Hepatocyte (in vitro differentiated cells): ENCODE results near the gene SPAG16.

ENCODE experiments used
- EZH2 ChIP-seq: fragments of 200-600 bp; sonication (generic); IDR thresholded peaks from 2 replicates; pipeline ENCODE4 v1.6.1; 2016; ENCODE audit warnings: antibody characterized with exemption, mild to moderate bottlenecking, borderline replicate concordance
- EZH2phosphoT487 ChIP-seq: fragments of 200-600 bp; sonication (generic); IDR thresholded peaks from one replicate; pipeline ENCODE4 v1.6.1; 2018; ENCODE audit warnings: antibody characterized with exemption, mild to moderate bottlenecking, low read depth, moderate library complexity; ENCODE audit not compliant: unreplicated experiment, severe bottlenecking
- TF ChIP-seq, protein P1 (sequence below): fragments of 200-600 bp; sonication (generic); IDR thresholded peaks from 2 replicates; pipeline ENCODE4 v1.5.1; 2016; ENCODE audit warnings: antibody characterized with exemption, mild to moderate bottlenecking; ENCODE audit not compliant: poor library complexity

DNA sequence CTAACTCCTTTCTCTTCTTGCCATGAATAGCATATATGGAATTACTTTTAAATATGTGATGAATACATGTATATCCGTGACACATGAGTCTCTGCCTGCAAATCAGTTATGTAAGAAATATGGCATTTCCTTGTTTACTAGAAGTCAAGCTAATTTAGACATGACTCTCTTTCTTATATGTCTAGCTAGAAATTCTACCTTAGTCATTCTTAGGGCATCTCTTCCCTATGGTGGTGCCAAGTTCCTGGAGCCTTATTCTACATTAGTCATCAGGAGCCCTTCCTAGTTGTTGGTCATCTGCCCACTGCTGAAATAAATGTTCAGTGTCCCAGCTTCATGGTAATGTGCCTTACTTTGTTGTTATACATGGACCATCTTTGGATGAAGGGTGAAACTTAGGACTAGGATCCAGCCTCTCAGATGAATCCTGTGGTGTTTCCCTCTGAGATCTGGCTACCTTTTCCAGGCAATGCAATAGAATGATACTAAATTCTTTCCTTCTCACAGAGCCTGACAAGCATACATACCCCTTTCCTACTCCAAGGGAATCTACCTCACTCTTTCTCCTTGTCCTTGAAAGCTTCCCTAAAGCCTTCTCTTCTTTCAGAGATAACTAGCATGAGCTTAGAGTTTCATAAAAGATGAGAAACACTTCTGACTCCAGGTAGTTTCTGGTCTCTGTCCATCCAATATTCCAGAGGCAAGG is 711.3 kb downstream of the SPAG16 start:
- TF ChIP-seq, protein P1, sequence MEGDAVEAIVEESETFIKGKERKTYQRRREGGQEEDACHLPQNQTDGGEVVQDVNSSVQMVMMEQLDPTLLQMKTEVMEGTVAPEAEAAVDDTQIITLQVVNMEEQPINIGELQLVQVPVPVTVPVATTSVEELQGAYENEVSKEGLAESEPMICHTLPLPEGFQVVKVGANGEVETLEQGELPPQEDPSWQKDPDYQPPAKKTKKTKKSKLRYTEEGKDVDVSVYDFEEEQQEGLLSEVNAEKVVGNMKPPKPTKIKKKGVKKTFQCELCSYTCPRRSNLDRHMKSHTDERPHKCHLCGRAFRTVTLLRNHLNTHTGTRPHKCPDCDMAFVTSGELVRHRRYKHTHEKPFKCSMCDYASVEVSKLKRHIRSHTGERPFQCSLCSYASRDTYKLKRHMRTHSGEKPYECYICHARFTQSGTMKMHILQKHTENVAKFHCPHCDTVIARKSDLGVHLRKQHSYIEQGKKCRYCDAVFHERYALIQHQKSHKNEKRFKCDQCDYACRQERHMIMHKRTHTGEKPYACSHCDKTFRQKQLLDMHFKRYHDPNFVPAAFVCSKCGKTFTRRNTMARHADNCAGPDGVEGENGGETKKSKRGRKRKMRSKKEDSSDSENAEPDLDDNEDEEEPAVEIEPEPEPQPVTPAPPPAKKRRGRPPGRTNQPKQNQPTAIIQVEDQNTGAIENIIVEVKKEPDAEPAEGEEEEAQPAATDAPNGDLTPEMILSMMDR, result no peak
- no peak for TF ChIP-seq EZH2
- TF ChIP-seq EZH2phosphoT487, result no peak
